Measurements from ENCODE around the gene SLC8B1.

DNA sequence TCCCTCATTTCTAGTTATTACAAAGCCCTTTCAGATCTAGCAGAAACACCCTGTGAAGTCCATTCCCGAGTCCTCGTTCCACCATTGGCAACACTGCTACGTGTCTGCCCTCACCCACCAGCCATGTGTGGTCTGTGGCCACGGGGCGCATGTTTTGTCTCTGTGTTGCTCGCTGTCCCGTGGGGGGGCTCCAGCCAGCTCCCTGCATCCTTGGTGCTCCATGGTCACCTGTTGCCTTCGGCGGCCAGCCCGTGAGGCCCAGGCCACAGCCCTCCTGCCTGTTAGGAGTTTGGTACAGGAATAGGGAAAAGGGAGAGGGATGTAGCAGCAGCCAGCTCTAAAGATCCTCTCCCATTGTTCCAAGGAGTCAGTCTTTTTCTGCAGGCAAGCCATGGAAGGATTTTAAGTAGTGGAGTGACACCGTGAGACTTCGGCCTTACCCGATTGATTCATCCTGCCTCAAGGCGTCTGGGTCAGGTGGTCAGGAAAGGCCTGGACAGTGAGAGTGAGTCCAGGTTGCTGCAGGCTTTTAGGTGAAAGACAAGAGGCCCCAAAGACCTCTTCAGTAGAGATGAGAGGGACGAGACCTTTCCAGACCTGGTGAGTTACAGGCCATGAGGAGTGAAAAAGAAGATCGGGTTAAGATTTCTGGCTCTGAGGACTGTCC lies 83.4 kb downstream of the SLC8B1 start:
- TF ChIP-seq, protein P1, sequence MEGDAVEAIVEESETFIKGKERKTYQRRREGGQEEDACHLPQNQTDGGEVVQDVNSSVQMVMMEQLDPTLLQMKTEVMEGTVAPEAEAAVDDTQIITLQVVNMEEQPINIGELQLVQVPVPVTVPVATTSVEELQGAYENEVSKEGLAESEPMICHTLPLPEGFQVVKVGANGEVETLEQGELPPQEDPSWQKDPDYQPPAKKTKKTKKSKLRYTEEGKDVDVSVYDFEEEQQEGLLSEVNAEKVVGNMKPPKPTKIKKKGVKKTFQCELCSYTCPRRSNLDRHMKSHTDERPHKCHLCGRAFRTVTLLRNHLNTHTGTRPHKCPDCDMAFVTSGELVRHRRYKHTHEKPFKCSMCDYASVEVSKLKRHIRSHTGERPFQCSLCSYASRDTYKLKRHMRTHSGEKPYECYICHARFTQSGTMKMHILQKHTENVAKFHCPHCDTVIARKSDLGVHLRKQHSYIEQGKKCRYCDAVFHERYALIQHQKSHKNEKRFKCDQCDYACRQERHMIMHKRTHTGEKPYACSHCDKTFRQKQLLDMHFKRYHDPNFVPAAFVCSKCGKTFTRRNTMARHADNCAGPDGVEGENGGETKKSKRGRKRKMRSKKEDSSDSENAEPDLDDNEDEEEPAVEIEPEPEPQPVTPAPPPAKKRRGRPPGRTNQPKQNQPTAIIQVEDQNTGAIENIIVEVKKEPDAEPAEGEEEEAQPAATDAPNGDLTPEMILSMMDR (IDR thresholded peaks at IDR 0.05): no peak
- TF ChIP-seq POLR2A (IDR thresholded peaks at IDR 0.05): no peak
